OCI-LY7 (cell line): ENCODE results near the gene ARL3.

Source experiments
- EZH2phosphoT487 ChIP-seq: fragments of 200-600 bp; sonication (generic); IDR thresholded peaks from 2 replicates; pipeline ENCODE4 v1.6.1; 2018; ENCODE audit warnings: low read depth, borderline replicate concordance, mild to moderate bottlenecking, mixed run types, antibody characterized with exemption, low read length, moderate library complexity, mixed read lengths
- TF ChIP-seq, protein P1 (sequence below): fragments of 200-600 bp; sonication (generic); conservative IDR thresholded peaks from 2 replicates; pipeline ENCODE4 v1.5.1; 2014; ENCODE audit warnings: mild to moderate bottlenecking, antibody characterized with exemption, low read length, moderate library complexity, mixed read lengths

DNA sequence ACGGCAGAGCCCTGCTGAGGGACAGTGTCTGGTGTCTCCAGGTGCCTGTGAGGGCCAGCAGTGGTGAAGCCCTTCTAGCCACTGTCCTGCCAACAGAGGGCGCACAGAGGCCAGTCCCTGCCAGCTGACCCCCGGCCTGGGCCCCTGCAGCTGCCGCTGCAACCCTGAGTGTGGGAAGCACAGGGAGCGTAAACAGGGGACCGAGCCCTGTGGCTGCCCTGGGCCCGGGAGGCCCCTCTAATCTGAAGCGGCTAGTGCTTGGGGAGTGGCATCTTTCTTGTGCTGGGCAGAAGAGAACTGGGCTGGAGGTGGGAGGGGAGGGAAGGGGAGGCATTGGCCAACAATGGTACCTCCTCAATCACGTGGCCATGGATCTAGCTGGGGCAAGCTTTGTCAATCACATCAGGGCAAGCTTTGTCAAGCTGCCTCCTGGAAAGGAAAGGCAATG lies 35.3 kb downstream of the ARL3 start:
- TF ChIP-seq, protein P1, sequence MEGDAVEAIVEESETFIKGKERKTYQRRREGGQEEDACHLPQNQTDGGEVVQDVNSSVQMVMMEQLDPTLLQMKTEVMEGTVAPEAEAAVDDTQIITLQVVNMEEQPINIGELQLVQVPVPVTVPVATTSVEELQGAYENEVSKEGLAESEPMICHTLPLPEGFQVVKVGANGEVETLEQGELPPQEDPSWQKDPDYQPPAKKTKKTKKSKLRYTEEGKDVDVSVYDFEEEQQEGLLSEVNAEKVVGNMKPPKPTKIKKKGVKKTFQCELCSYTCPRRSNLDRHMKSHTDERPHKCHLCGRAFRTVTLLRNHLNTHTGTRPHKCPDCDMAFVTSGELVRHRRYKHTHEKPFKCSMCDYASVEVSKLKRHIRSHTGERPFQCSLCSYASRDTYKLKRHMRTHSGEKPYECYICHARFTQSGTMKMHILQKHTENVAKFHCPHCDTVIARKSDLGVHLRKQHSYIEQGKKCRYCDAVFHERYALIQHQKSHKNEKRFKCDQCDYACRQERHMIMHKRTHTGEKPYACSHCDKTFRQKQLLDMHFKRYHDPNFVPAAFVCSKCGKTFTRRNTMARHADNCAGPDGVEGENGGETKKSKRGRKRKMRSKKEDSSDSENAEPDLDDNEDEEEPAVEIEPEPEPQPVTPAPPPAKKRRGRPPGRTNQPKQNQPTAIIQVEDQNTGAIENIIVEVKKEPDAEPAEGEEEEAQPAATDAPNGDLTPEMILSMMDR: peak; percentile 75
- no peak for TF ChIP-seq EZH2phosphoT487
